ENCODE measurements around the gene ABI3BP.

The ABI3BP gene

GRCh38 chr3:100941041-100941440 is 52.2 kb downstream of the ABI3BP start:
- no peak for DNase-seq (ENCODE audit: low read depth)

GRCh38 chr3:100936931-100937330 is 56.3 kb downstream of the ABI3BP start:
- DNase-seq (ENCODE audit: low read depth) = no peak

GRCh38 chr3:100932491-100932890 is 60.7 kb downstream of the ABI3BP start:
- no peak for DNase-seq (ENCODE audit: low read depth)

GRCh38 chr3:100928638-100929428 is 64.4 kb downstream of the ABI3BP start:
- no peak for DNase-seq (ENCODE audit: low read depth)

GRCh38 chr3:100927775-100928174 is 65.4 kb downstream of the ABI3BP start:
- no peak for DNase-seq (ENCODE audit: low read depth)

GRCh38 chr3:100915706-100916495 is 77.3 kb downstream of the ABI3BP start:
- no peak for DNase-seq (ENCODE audit: low read depth)

GRCh38 chr3:100913870-100914648 is 79.2 kb downstream of the ABI3BP start:
- DNase-seq (ENCODE audit: low read depth) = no peak

GRCh38 chr3:100912976-100913545 is 80.2 kb downstream of the ABI3BP start:
- DNase-seq (ENCODE audit: low read depth) = no peak

- no peak for DNase-seq (ENCODE audit: low read depth)
Observed at GRCh38 chr3:100912571-100912970, 80.7 kb downstream of the ABI3BP start.

- DNase-seq (ENCODE audit: low read depth) = no peak
Observed at GRCh38 chr3:100911956-100912355, 81.3 kb downstream of the ABI3BP start.

GRCh38 chr3:100910986-100911385 is 82.2 kb downstream of the ABI3BP start:
- DNase-seq (ENCODE audit: low read depth) = no peak

- DNase-seq (ENCODE audit: low read depth) = no peak
Observed at GRCh38 chr3:100902572-100902971, 90.6 kb downstream of the ABI3BP start.

GRCh38 chr3:100900671-100901335 is 92.4 kb downstream of the ABI3BP start:
- no peak for DNase-seq (ENCODE audit: low read depth)

- no peak for DNase-seq (ENCODE audit: low read depth)
Observed at GRCh38 chr3:100899440-100900091, 93.7 kb downstream of the ABI3BP start.

GRCh38 chr3:100898681-100899080 is 94.5 kb downstream of the ABI3BP start:
- DNase-seq (ENCODE audit: low read depth) = no peak

- DNase-seq (ENCODE audit: low read depth) = no peak
Observed at GRCh38 chr3:100896994-100897393, 96.2 kb downstream of the ABI3BP start.

- no peak for DNase-seq (ENCODE audit: low read depth)
Observed at GRCh38 chr3:100893590-100893989, 99.6 kb downstream of the ABI3BP start.

GRCh38 chr3:100893108-100893507 is 100.1 kb downstream of the ABI3BP start:
- no peak for DNase-seq (ENCODE audit: low read depth)

GRCh38 chr3:100891827-100892226 is 101.4 kb downstream of the ABI3BP start:
- no peak for DNase-seq (ENCODE audit: low read depth)

GRCh38 chr3:100891033-100891432 is 102.2 kb downstream of the ABI3BP start:
- no peak for DNase-seq (ENCODE audit: low read depth)

GRCh38 chr3:100888881-100889280 is 104.3 kb downstream of the ABI3BP start:
- no peak for DNase-seq (ENCODE audit: low read depth)

All from activated T-cell treated with anti-CD3 and anti-CD28 coated beads for 48 hours (primary cell).